ENCODE measurements around the gene BRCC3.

The BRCC3 gene

GRCh38 chrX:155070975-155071693, at the start of gene BRCC3, which contains the start of the genes CMC4 and MTCP1:
BRCC3 (plus strand) TSS chrX:155071508; CDS start chrX:155071528, 20 bp downstream.
CMC4 (minus strand) TSS chrX:155071136; CDS start chrX:155064023, 7,113 bp downstream.
MTCP1 (minus strand) TSS chrX:155071136; CDS start chrX:155066010, 5,126 bp downstream.
- peak; percentile 83 for DNase-seq

- DNase-seq: no peak
These were observed 48.7 kb upstream of the BRCC3 start, which contains the start of gene F8 for GRCh38 chrX:155022585-155022984. F8 (minus strand) TSS chrX:155022723; CDS start chrX:155022552, 171 bp downstream.

- DNase-seq: no peak
These were observed 47.1 kb upstream of the BRCC3 start for GRCh38 chrX:155023907-155024833.

GRCh38 chrX:155026420-155026726, 44.9 kb upstream of the BRCC3 start:
- no peak for DNase-seq

GRCh38 chrX:155026727-155027508, 44.4 kb upstream of the BRCC3 start, which contains the start of gene FUNDC2:
FUNDC2 (plus strand) TSS chrX:155026844; CDS start chrX:155026939, 95 bp downstream.
- peak; percentile 93 for DNase-seq

GRCh38 chrX:155027509-155028066, 43.7 kb upstream of the BRCC3 start:
- peak; percentile 36 for DNase-seq

GRCh38 chrX:155028129-155028528, 43.2 kb upstream of the BRCC3 start:
- peak; percentile 11 for DNase-seq

- DNase-seq: no peak
These were observed 42.4 kb upstream of the BRCC3 start for GRCh38 chrX:155028877-155029291.

GRCh38 chrX:155031657-155032056, 39.7 kb upstream of the BRCC3 start:
- no peak for DNase-seq

GRCh38 chrX:155035688-155036087, 35.6 kb upstream of the BRCC3 start:
- DNase-seq: no peak

- DNase-seq: no peak
These were observed 25.0 kb upstream of the BRCC3 start for GRCh38 chrX:155046129-155046810.

GRCh38 chrX:155046811-155047528, 24.3 kb upstream of the BRCC3 start:
- DNase-seq: no peak

GRCh38 chrX:155048977-155049619, 22.2 kb upstream of the BRCC3 start:
- DNase-seq: peak; percentile 47

GRCh38 chrX:155052738-155053498, 18.4 kb upstream of the BRCC3 start:
- no peak for DNase-seq

GRCh38 chrX:155053656-155054055, 17.7 kb upstream of the BRCC3 start:
- no peak for DNase-seq

- DNase-seq: no peak
These were observed 17.1 kb upstream of the BRCC3 start for GRCh38 chrX:155054255-155054654.

- DNase-seq: no peak
These were observed 15.8 kb upstream of the BRCC3 start for GRCh38 chrX:155055494-155055893.

GRCh38 chrX:155056471-155056870, 14.8 kb upstream of the BRCC3 start:
- DNase-seq: peak; percentile 29

GRCh38 chrX:155056877-155057792, 14.2 kb upstream of the BRCC3 start:
- peak; percentile 58 for DNase-seq

Data from activated CD4-positive, alpha-beta T cell treated with anti-CD3 and anti-CD28 coated beads, Interleukin-2, amount 50 U/mL, for 16 hours (primary cell).